Liver (tissue), 9 donors: ENCODE results near the gene PKP4. TPM values are rescaled to one million over a fixed set of nuclear protein-coding genes. Genes with fewer than 3 reads are reported as not detected.
A peak's percentile ranks its signal among the peaks of the same experiment; 100 is the strongest.
"Not testable (repeated sequence)": the region's sequence is repeated elsewhere in the genome, so short reads cannot be mapped to it uniquely, and the experiment has no call there.

Experiments
- DNase-seq: peaks from one replicate; pipeline ENCODE4 v3.0.0-alpha.2; 2017; ENCODE audit warnings: low spot score
- H3K27ac ChIP-seq, 2 donors: one replicate each; pipeline ENCODE4 v1.7.0; 2013; ENCODE audit warnings: inconsistent platforms in 2 of 2, low read length in 2 of 2, control low read depth in 1 of 2, low read depth in 1 of 2, mild to moderate bottlenecking in 1 of 2
- H3K27me3 ChIP-seq, 4 donors: one replicate each; pipeline versions ENCODE4 v1.6.1 to v1.7.0; 2013; ENCODE audit warnings: low read length in 3 of 4, inconsistent platforms in 1 of 4, mild to moderate bottlenecking in 1 of 4, moderate library complexity in 1 of 4; ENCODE audit not compliant: control insufficient read depth in 4 of 4, insufficient read depth in 4 of 4
- H3K36me3 ChIP-seq, 4 donors: one replicate each; pipeline versions ENCODE4 v1.6.1 to v1.7.0; 2013; ENCODE audit warnings: low read length in 3 of 4, mild to moderate bottlenecking in 3 of 4, low read depth in 1 of 4, moderate library complexity in 1 of 4; ENCODE audit not compliant: control insufficient read depth in 4 of 4, insufficient read depth in 3 of 4
- H3K4me1 ChIP-seq, 4 donors: one replicate each; pipeline versions ENCODE4 v1.6.1 to v1.7.0; 2013; ENCODE audit warnings: low read length in 3 of 4, mild to moderate bottlenecking in 3 of 4, moderate library complexity in 1 of 4; ENCODE audit not compliant: control insufficient read depth in 4 of 4, insufficient read depth in 4 of 4
- H3K4me3 ChIP-seq, 3 donors: one replicate each; pipeline versions ENCODE4 v1.6.1 to v1.7.0; 2013; ENCODE audit warnings: low read length in 3 of 3, control low read depth in 1 of 3, low read depth in 1 of 3, mild to moderate bottlenecking in 1 of 3
- H3K9ac ChIP-seq, 2 donors: one replicate each; pipeline ENCODE4 v1.7.0; 2013; ENCODE audit warnings: low read length in 2 of 2, mild to moderate bottlenecking in 2 of 2, moderate library complexity in 2 of 2, control low read depth in 1 of 2, low read depth in 1 of 2
- H3K9me3 ChIP-seq, 4 donors: one replicate each; pipeline versions ENCODE4 v1.6.1 to v1.7.0; 2013; ENCODE audit warnings: low read length in 3 of 4; ENCODE audit not compliant: control insufficient read depth in 4 of 4
- EGR1 ChIP-seq, 2 donors: IDR thresholded peaks; 2 replicates each; pipeline ENCODE4 v1.6.1; 2016 to 2018; ENCODE audit warnings: antibody characterized with exemption in 2 of 2, low read depth in 2 of 2
- FOXA1 ChIP-seq: IDR thresholded peaks from 2 replicates; pipeline ENCODE4 v1.6.1; 2016; ENCODE audit warnings: antibody characterized with exemption
- FOXA2 ChIP-seq: IDR thresholded peaks from 2 replicates; pipeline ENCODE4 v1.6.1; 2016; ENCODE audit warnings: antibody characterized with exemption
- GABPA ChIP-seq, 2 donors: IDR thresholded peaks in 1 of 2; conservative IDR thresholded peaks in 1 of 2; 2 replicates each; pipeline ENCODE4 v1.6.1; 2016; ENCODE audit warnings: antibody characterized with exemption in 2 of 2, mild to moderate bottlenecking in 1 of 2, moderate library complexity in 1 of 2
- HNF4A ChIP-seq, 2 donors: conservative IDR thresholded peaks; 2 replicates each; pipeline ENCODE4 v1.6.1; 2016; ENCODE audit warnings: antibody characterized with exemption in 2 of 2, mild to moderate bottlenecking in 2 of 2
- HNF4G ChIP-seq: IDR thresholded peaks from 2 replicates; pipeline ENCODE4 v1.6.1; 2016; ENCODE audit warnings: antibody characterized with exemption
- JUND ChIP-seq, 2 donors: IDR thresholded peaks; 2 replicates each; pipeline ENCODE4 v1.6.1; 2016; ENCODE audit warnings: antibody characterized with exemption in 2 of 2
- NR2F2 ChIP-seq: IDR thresholded peaks from 2 replicates; pipeline ENCODE4 v1.6.1; 2016; ENCODE audit warnings: antibody characterized with exemption
- RAD21 ChIP-seq, 2 donors: IDR thresholded peaks; 2 replicates each; pipeline ENCODE4 v1.6.1; 2016; ENCODE audit warnings: antibody characterized with exemption in 2 of 2, mild to moderate bottlenecking in 2 of 2
- RXRA ChIP-seq, 2 donors: IDR thresholded peaks; 2 replicates each; pipeline ENCODE4 v1.6.1; 2017 to 2018; ENCODE audit warnings: antibody characterized with exemption in 2 of 2, mild to moderate bottlenecking in 1 of 2
- SP1 ChIP-seq: IDR thresholded peaks from 2 replicates; pipeline ENCODE4 v1.6.1; 2018; ENCODE audit warnings: antibody characterized with exemption, mild to moderate bottlenecking
- TAF1 ChIP-seq: conservative IDR thresholded peaks from 2 replicates; pipeline ENCODE4 v1.6.1; 2016; ENCODE audit warnings: antibody characterized with exemption, mild to moderate bottlenecking
- YY1 ChIP-seq: IDR thresholded peaks from 2 replicates; pipeline ENCODE4 v1.6.1; 2016; ENCODE audit warnings: antibody characterized with exemption, mild to moderate bottlenecking
- WGBS: extraction: QIAGEN DNeasy Blood & Tissue Kit; methylation state at CpG from one replicate; pipeline ENCODE4 v1.1.7; 2013; 5-methylcytosine and 5-hydroxymethylcytosine counted together
- polyA plus RNA-seq, 2 donors: library from polyadenylated mRNA; stranded (reverse) in 1 of 2; unstranded in 1 of 2; fragments of 200-250 nt in 1 of 2; fragments of >200 nt in 1 of 2; fragmentation: Nextera tagmentation in 1 of 2; extraction: Ambion mirVana in 1 of 2; gene quantifications; one replicate each; pipeline versions ENCODE4 v1.2.1 to v1.2.3, GENCODE V29; 2013 to 2015
- total RNA-seq, 2 donors: library from RNA; depleted of rRNA; stranded (reverse); fragments of >200 nt; gene quantifications; one replicate each; pipeline ENCODE4 v1.2.3, GENCODE V29; 2014
- TF ChIP-seq, protein P1 (sequence below): IDR thresholded peaks from 2 replicates; pipeline ENCODE4 v1.6.1; 2016; ENCODE audit warnings: antibody characterized with exemption
- TF ChIP-seq, protein P2 (sequence below): IDR thresholded peaks from 2 replicates; pipeline ENCODE4 v1.6.1; 2016; ENCODE audit warnings: antibody characterized with exemption
- TF ChIP-seq, protein P3 (sequence below): IDR thresholded peaks from 2 replicates; pipeline ENCODE4 v1.6.1; 2016; ENCODE audit warnings: antibody characterized with exemption
- TF ChIP-seq, protein P4 (sequence below): IDR thresholded peaks from 2 replicates; pipeline ENCODE4 v1.6.1; 2016; ENCODE audit warnings: antibody characterized with exemption, mild to moderate bottlenecking
- TF ChIP-seq, protein P5 (sequence below): fragments of 150-350 bp; IDR thresholded peaks from 2 replicates; pipeline ENCODE4 v1.5.1; 2017; ENCODE audit warnings: improper control_type of control experiment, low read depth, low read length; ENCODE audit not compliant: missing input control
- donor health status: healthy.
- donor health status: healthy.
- donor health status: healthy.
- donor health status: healthy.
- donor health status: healthy.

The PKP4 gene
- total and polyA plus RNA-seq, 4 donors, result 7.7 to 33.8 (median 19.0) TPM

DNA sequence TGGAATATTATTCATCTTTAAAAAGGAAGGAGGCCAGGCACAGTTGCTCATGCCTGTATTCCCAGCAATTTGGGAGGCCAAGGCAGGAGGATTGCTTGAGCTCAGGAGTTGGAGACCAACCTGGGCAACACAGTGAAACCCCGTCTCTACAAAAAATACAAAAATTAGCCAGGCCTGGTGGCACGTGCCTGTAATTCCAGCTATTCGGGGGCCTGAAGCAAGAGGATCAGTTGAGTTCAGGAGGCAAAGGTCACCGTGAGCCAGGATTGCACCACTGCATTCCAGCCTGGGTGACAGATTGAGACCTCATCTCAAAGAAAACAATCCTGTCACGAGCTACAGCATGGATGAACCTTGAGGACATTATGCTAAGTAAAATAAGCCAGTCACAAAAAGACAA lies 239.0 kb downstream of the PKP4 start:
- DNase-seq, result peak; percentile 33
- not testable (repeated sequence) for H3K27me3 ChIP-seq, H3K27ac ChIP-seq, H3K9ac ChIP-seq, H3K4me1 ChIP-seq, H3K9me3 ChIP-seq, H3K4me3 ChIP-seq, H3K36me3 ChIP-seq
- peak; percentile 89 for TF ChIP-seq RXRA (IDR thresholded peaks at IDR 0.05)
- TF ChIP-seq, protein P1, sequence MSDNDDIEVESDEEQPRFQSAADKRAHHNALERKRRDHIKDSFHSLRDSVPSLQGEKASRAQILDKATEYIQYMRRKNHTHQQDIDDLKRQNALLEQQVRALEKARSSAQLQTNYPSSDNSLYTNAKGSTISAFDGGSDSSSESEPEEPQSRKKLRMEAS, result peak; percentile 70
- peak; percentile 18 for TF ChIP-seq NR2F2
- peak; percentile 37 for TF ChIP-seq SP1
- TF ChIP-seq HNF4A (conservative IDR thresholded peaks at IDR 0.05), result peak; percentile 76 to 82
- TF ChIP-seq RAD21 (IDR thresholded peaks at IDR 0.05), result peak; percentile 13 to 24
- TF ChIP-seq, protein P2, sequence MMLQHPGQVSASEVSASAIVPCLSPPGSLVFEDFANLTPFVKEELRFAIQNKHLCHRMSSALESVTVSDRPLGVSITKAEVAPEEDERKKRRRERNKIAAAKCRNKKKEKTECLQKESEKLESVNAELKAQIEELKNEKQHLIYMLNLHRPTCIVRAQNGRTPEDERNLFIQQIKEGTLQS, result peak; percentile 60
- peak; percentile 14 to 29 for TF ChIP-seq JUND (IDR thresholded peaks at IDR 0.05)
- TF ChIP-seq, protein P3, sequence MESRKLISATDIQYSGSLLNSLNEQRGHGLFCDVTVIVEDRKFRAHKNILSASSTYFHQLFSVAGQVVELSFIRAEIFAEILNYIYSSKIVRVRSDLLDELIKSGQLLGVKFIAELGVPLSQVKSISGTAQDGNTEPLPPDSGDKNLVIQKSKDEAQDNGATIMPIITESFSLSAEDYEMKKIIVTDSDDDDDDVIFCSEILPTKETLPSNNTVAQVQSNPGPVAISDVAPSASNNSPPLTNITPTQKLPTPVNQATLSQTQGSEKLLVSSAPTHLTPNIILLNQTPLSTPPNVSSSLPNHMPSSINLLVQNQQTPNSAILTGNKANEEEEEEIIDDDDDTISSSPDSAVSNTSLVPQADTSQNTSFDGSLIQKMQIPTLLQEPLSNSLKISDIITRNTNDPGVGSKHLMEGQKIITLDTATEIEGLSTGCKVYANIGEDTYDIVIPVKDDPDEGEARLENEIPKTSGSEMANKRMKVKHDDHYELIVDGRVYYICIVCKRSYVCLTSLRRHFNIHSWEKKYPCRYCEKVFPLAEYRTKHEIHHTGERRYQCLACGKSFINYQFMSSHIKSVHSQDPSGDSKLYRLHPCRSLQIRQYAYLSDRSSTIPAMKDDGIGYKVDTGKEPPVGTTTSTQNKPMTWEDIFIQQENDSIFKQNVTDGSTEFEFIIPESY, result peak; percentile 20
- 36% methylated on average over 5 of the region's 5 CpGs for WGBS

DNA sequence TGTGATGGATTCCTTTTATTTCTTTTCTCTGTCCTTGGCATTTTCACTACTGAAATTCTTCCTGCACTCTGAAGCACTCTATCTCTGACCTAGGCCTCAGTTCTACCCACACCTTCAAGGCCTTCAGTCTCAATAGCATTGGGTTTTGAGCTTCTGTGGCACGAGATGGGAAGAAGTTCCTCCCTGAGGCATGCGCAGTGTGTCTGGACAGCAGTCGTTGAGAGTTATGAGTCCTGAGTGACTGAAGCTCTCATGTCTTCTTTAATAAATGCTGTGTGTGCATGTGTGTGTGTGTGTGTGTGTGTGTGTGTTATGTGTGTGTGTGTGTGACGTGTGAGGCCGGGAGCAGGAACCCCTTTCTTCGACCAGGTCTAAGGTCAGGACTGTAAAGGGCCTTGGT lies 242.6 kb downstream of the PKP4 start:
- TF ChIP-seq, protein P4, sequence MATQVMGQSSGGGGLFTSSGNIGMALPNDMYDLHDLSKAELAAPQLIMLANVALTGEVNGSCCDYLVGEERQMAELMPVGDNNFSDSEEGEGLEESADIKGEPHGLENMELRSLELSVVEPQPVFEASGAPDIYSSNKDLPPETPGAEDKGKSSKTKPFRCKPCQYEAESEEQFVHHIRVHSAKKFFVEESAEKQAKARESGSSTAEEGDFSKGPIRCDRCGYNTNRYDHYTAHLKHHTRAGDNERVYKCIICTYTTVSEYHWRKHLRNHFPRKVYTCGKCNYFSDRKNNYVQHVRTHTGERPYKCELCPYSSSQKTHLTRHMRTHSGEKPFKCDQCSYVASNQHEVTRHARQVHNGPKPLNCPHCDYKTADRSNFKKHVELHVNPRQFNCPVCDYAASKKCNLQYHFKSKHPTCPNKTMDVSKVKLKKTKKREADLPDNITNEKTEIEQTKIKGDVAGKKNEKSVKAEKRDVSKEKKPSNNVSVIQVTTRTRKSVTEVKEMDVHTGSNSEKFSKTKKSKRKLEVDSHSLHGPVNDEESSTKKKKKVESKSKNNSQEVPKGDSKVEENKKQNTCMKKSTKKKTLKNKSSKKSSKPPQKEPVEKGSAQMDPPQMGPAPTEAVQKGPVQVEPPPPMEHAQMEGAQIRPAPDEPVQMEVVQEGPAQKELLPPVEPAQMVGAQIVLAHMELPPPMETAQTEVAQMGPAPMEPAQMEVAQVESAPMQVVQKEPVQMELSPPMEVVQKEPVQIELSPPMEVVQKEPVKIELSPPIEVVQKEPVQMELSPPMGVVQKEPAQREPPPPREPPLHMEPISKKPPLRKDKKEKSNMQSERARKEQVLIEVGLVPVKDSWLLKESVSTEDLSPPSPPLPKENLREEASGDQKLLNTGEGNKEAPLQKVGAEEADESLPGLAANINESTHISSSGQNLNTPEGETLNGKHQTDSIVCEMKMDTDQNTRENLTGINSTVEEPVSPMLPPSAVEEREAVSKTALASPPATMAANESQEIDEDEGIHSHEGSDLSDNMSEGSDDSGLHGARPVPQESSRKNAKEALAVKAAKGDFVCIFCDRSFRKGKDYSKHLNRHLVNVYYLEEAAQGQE, result no peak
- TF ChIP-seq RXRA (IDR thresholded peaks at IDR 0.05) (no peak), YY1 (no peak), TAF1 (no peak), HNF4G (no peak), GABPA (IDR thresholded peaks at IDR 0.05 in 1 of 2, conservative IDR thresholded peaks at IDR 0.05 in 1 of 2) (no peak), NR2F2 (no peak), FOXA2 (no peak), RAD21 (IDR thresholded peaks at IDR 0.05) (no peak), HNF4A (conservative IDR thresholded peaks at IDR 0.05) (no peak), EGR1 (IDR thresholded peaks at IDR 0.05; ENCODE audit: low read depth in 2 of 2) (no peak), FOXA1 (no peak), SP1 (no peak), JUND (IDR thresholded peaks at IDR 0.05) (no peak)
- TF ChIP-seq, protein P3, result no peak
- TF ChIP-seq, protein P2, result no peak
- TF ChIP-seq, protein P5, sequence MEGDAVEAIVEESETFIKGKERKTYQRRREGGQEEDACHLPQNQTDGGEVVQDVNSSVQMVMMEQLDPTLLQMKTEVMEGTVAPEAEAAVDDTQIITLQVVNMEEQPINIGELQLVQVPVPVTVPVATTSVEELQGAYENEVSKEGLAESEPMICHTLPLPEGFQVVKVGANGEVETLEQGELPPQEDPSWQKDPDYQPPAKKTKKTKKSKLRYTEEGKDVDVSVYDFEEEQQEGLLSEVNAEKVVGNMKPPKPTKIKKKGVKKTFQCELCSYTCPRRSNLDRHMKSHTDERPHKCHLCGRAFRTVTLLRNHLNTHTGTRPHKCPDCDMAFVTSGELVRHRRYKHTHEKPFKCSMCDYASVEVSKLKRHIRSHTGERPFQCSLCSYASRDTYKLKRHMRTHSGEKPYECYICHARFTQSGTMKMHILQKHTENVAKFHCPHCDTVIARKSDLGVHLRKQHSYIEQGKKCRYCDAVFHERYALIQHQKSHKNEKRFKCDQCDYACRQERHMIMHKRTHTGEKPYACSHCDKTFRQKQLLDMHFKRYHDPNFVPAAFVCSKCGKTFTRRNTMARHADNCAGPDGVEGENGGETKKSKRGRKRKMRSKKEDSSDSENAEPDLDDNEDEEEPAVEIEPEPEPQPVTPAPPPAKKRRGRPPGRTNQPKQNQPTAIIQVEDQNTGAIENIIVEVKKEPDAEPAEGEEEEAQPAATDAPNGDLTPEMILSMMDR, result no peak
- TF ChIP-seq, protein P1, result no peak
- Histone ChIP-seq H3K4me3 (no peak overlapping the region), H3K36me3 (no peaks in the 10 kb centered on the region), H3K27me3 (no peaks in the 10 kb centered on the region), H3K9me3 (peaks cover 0 to 9% (median 0%) of the 10 kb centered on the region in 4 donors), H3K4me1 (no peaks in the 10 kb centered on the region), H3K9ac (no peak overlapping the region), H3K27ac (no peak overlapping the region)
- WGBS, result 91% methylated on average over 6 of the region's 6 CpGs
- no peak for DNase-seq
